Astrocyte (in vitro differentiated cells and primary cell): ENCODE results near the gene FOXRED2. TPM values are rescaled to one million over a fixed set of nuclear protein-coding genes. Genes with fewer than 3 reads are reported as not detected.

Experiments used
- DNase-seq: peaks from one replicate; pipeline ENCODE4 v3.0.0-alpha.2; 2010; ENCODE audit warnings: low read depth
- FAIRE-seq: peaks from 2 replicates; lab custom pipeline; 2011; peaks lifted over from hg19 to GRCh38; lab: Jason Lieb, UNC
- H2AFZ ChIP-seq: 2 replicates; pipeline ENCODE4 v1.6.0; 2012; ENCODE audit warnings: low read depth, low read length, inconsistent platforms
- H3K27ac ChIP-seq: 2 replicates; pipeline ENCODE4 v1.5.1; 2011; ENCODE audit warnings: low read depth, low read length, inconsistent platforms
- H3K27me3 ChIP-seq: 2 replicates; pipeline ENCODE4 v1.6.0; 2011; ENCODE audit warnings: low read length, inconsistent platforms; ENCODE audit not compliant: insufficient read depth
- H3K36me3 ChIP-seq: 2 replicates; pipeline ENCODE4 v1.5.1; 2011; ENCODE audit warnings: low read length, inconsistent platforms; ENCODE audit not compliant: insufficient read depth
- H3K4me1 ChIP-seq: 2 replicates; pipeline ENCODE4 v1.5.1; 2011; ENCODE audit warnings: low read length, inconsistent platforms; ENCODE audit not compliant: insufficient read depth
- H3K4me2 ChIP-seq: 2 replicates; pipeline ENCODE4 v1.6.0; 2012; ENCODE audit warnings: low read length, inconsistent platforms
- H3K4me3 ChIP-seq: 2 replicates; pipeline ENCODE4 v1.5.1; 2011; ENCODE audit warnings: low read depth, mild to moderate bottlenecking, low read length, inconsistent platforms; ENCODE audit not compliant: insufficient read depth
- H3K79me2 ChIP-seq: 2 replicates; pipeline ENCODE4 v1.6.0; 2012; ENCODE audit warnings: mild to moderate bottlenecking, low read length, inconsistent platforms; ENCODE audit not compliant: insufficient read depth
- H3K9ac ChIP-seq: 2 replicates; pipeline ENCODE4 v1.6.0; 2012; ENCODE audit warnings: mild to moderate bottlenecking, low read length, inconsistent platforms
- H3K9me3 ChIP-seq: 2 replicates; pipeline ENCODE4 v1.5.1; 2012; ENCODE audit warnings: low read depth, mild to moderate bottlenecking, low read length, inconsistent platforms; ENCODE audit not compliant: insufficient read depth
- H4K20me1 ChIP-seq: 2 replicates; pipeline ENCODE4 v1.6.0; 2012; ENCODE audit warnings: low read length, inconsistent platforms; ENCODE audit not compliant: insufficient read depth
- H3K27ac Mint-ChIP-seq: one replicate; pipeline ENCODE4 v1.8.0; 2021; ENCODE audit warnings: mild to moderate bottlenecking, mixed read lengths; ENCODE audit not compliant: unreplicated experiment
- H3K27me3 Mint-ChIP-seq: one replicate; pipeline ENCODE4 v1.8.0; 2021; ENCODE audit warnings: low read depth, mixed read lengths; ENCODE audit not compliant: unreplicated experiment
- H3K36me3 Mint-ChIP-seq: one replicate; pipeline ENCODE4 v1.8.0; 2021; ENCODE audit warnings: low read depth, mixed read lengths; ENCODE audit not compliant: unreplicated experiment
- H3K4me1 Mint-ChIP-seq: one replicate; pipeline ENCODE4 v1.8.0; 2021; ENCODE audit warnings: low read depth, mixed read lengths; ENCODE audit not compliant: unreplicated experiment
- H3K4me3 Mint-ChIP-seq: one replicate; pipeline ENCODE4 v1.8.0; 2021; ENCODE audit warnings: mild to moderate bottlenecking, moderate library complexity, mixed read lengths; ENCODE audit not compliant: unreplicated experiment
- H3K9me3 Mint-ChIP-seq: one replicate; pipeline ENCODE4 v1.8.0; 2021; ENCODE audit warnings: mild to moderate bottlenecking, mixed read lengths; ENCODE audit not compliant: unreplicated experiment
- CTCF ChIP-seq: IDR thresholded peaks from 2 replicates; pipeline ENCODE4 v1.5.1; 2011; ENCODE audit warnings: low read depth, mild to moderate bottlenecking, inconsistent platforms, low read length, moderate library complexity; ENCODE audit not compliant: insufficient read depth
- EZH2 ChIP-seq: IDR thresholded peaks from 2 replicates; pipeline ENCODE4 v1.6.1; 2012; ENCODE audit warnings: mild to moderate bottlenecking, low read length, inconsistent platforms; ENCODE audit not compliant: insufficient read depth
- total RNA-seq: library from RNA; stranded (reverse); gene quantifications from 2 replicates; pipeline ENCODE4 v1.2.1, GENCODE V29; 2021

The FOXRED2 gene
- total RNA-seq, 1 donor from 2014 or later: 5.3 TPM

DNA sequence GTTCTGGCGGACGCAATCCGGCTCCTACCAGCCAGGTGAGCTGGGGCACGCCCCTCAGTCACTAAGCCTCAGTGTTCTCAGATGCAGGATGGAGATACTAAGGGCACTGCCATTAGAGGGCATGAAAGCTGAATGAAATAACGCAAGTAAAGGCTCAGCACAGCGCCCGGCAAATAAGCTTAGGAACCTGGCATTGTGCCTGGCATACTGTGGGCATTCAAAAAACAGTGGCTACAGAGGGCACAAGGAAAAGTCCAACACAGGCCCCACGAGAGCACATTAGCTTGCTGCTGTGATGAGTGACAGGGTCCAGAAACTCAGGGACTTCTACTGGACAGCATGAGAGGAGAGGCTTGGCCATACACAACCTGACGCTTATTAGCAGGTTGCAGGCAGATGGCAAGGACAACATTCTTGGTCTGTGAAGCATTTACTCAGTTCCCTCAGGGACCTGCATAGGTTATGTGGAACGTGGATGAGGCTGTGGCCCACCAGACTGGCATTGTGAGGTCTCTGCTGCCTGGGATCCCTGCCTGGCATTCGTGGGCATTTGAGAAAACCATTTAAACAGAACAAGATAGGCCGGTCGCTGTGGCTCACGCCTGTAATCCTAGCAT, 37.6 kb downstream of the FOXRED2 start:
- Histone ChIP-seq H3K27me3 (no peaks in the 10 kb centered on the region), H3K9me3 (no peaks in the 10 kb centered on the region), H2AFZ (no peak overlapping the region), H3K4me1 (peaks cover 74% of the 10 kb centered on the region), H3K27ac (peak overlapping the region; percentile 22), H3K4me3 (no peak overlapping the region), H3K9ac (peak overlapping the region; percentile 16), H3K36me3 (no peaks in the 10 kb centered on the region), H4K20me1 (no peaks in the 10 kb centered on the region), H3K79me2 (peaks cover 38% of the 10 kb centered on the region), H3K4me2 (peak overlapping the region; percentile 18)
- no peak overlapping the region for H3K4me3 Mint-ChIP-seq
- TF ChIP-seq CTCF (no peak), EZH2 (no peak)
- H3K36me3 Mint-ChIP-seq: peaks cover 4% of the 10 kb centered on the region
- FAIRE-seq (no peak), DNase-seq (no peak)
- H3K9me3 Mint-ChIP-seq: no peaks in the 10 kb centered on the region
- peaks cover 58% of the 10 kb centered on the region for H3K4me1 Mint-ChIP-seq
- peak overlapping the region; percentile 77 for H3K27ac Mint-ChIP-seq
- H3K27me3 Mint-ChIP-seq: no peaks in the 10 kb centered on the region

DNA sequence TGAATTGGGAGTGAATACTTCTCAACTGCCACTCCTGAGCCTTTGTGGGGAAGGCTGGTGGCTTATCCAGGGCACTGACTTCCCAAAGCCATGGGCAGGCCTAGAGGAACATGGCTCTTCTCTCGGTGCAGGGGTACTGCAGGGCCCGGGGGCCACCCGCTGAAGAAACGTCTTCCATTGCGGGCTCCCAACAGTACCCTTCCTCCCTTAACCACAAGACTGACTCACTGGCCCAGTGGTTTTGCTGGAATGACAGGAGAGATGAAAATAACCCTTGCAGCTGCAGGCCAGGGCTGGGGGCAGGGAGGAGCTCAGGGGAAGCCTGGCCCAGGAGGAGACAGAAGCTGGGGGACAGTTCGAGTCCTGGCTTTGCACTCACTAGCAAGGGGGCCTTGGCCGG, 38.9 kb downstream of the FOXRED2 start:
- Mint-ChIP-seq H3K4me3 (peak overlapping the region; percentile 62), H3K36me3 (peaks cover 4% of the 10 kb centered on the region), H3K9me3 (no peaks in the 10 kb centered on the region), H3K4me1 (peaks cover 57% of the 10 kb centered on the region), H3K27me3 (no peaks in the 10 kb centered on the region), H3K27ac (peak overlapping the region; percentile 99)
- H3K4me1 ChIP-seq: peaks cover 74% of the 10 kb centered on the region
- TF ChIP-seq CTCF (no peak), EZH2 (no peak)
- no peaks in the 10 kb centered on the region for H3K9me3 ChIP-seq
- H3K79me2 ChIP-seq: peaks cover 33% of the 10 kb centered on the region
- DNase-seq: peak; percentile 97
- H3K36me3 ChIP-seq: no peaks in the 10 kb centered on the region
- peak overlapping the region; percentile 20 for H3K4me3 ChIP-seq
- H2AFZ ChIP-seq: no peak overlapping the region
- H3K4me2 ChIP-seq: peak overlapping the region; percentile 73
- no peaks in the 10 kb centered on the region for H4K20me1 ChIP-seq
- peak; percentile 90 for FAIRE-seq
- peak overlapping the region; percentile 81 for H3K9ac ChIP-seq
- no peaks in the 10 kb centered on the region for H3K27me3 ChIP-seq
- H3K27ac ChIP-seq: peak overlapping the region; percentile 98

GRCh38 chr22:36467042-36467810, 39.6 kb downstream of the FOXRED2 start:
- H3K27ac ChIP-seq: peak overlapping the region; percentile 98
- Mint-ChIP-seq H3K4me3 (peak overlapping the region; percentile 69), H3K4me1 (peaks cover 60% of the 10 kb centered on the region), H3K27me3 (no peaks in the 10 kb centered on the region), H3K36me3 (peaks cover 4% of the 10 kb centered on the region), H3K9me3 (no peaks in the 10 kb centered on the region), H3K27ac (peak overlapping the region; percentile 99)
- peak; percentile 32 for FAIRE-seq
- peak overlapping the region; percentile 20 for H3K4me3 ChIP-seq
- no peaks in the 10 kb centered on the region for H3K27me3 ChIP-seq
- H3K4me1 ChIP-seq: peaks cover 75% of the 10 kb centered on the region
- H3K9me3 ChIP-seq: no peaks in the 10 kb centered on the region
- H2AFZ ChIP-seq: no peak overlapping the region
- peak overlapping the region; percentile 81 for H3K9ac ChIP-seq
- peak overlapping the region; percentile 73 for H3K4me2 ChIP-seq
- peak; percentile 91 for DNase-seq
- peaks cover 33% of the 10 kb centered on the region for H3K79me2 ChIP-seq
- H4K20me1 ChIP-seq: no peaks in the 10 kb centered on the region
- no peaks in the 10 kb centered on the region for H3K36me3 ChIP-seq
- TF ChIP-seq EZH2 (no peak), CTCF (no peak)
